ENCODE data around the gene DHPS. TPM values are rescaled to one million over a fixed set of nuclear protein-coding genes. Genes with fewer than 3 reads are reported as not detected.
"Not testable (repeated sequence)": the region's sequence is repeated elsewhere in the genome, so short reads cannot be mapped to it uniquely, and the experiment has no call there.

DHPS gene
- total RNA-seq, 4 donors from 2014 or later: 77.3 to 122 (median 92.1) TPM

DNA sequence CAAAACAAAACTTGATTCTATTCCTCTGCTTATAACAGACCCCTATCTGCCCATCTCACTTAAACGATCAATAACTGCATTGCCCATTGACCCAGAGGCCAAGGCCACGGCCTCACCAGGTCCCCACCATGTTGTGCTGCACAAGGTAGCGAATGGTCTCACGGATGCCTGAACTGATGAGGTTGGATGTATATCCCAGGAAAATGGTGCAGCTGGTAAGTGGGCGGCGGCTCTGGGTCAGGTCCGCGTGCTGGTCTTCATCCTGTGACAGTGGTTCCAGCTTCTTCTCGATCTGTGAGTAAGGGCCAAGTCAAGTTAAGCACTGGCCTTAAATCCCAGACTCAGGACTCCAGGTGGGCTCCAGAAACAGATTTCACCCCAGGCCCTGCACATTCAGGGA is 1.6 kb downstream of the DHPS start:
- no peak for ATAC-seq
- H3K4me3 ChIP-seq: peak overlapping the region in 1 of 2 donors; percentile 67
- no peaks in the 10 kb centered on the region for H3K9me3 ChIP-seq
- peaks cover 0 to 53% of the 10 kb centered on the region in 2 donors for H3K36me3 ChIP-seq
- peaks cover 0 to 33% (median 9%) of the 10 kb centered on the region in 3 donors for H3K4me1 ChIP-seq
- no peak for TF ChIP-seq POLR2AphosphoS5 (IDR thresholded peaks at IDR 0.05)
- no peaks in the 10 kb centered on the region for H3K27me3 ChIP-seq
- 91% methylated on average over 8 of the region's 9 CpGs; no CpG with 5 or more reads in 1 of the 2 donors for WGBS, 2 donors (ENCODE audit: low coverage in 1 of 2)
- no peak overlapping the region for H3K27ac ChIP-seq

DNA sequence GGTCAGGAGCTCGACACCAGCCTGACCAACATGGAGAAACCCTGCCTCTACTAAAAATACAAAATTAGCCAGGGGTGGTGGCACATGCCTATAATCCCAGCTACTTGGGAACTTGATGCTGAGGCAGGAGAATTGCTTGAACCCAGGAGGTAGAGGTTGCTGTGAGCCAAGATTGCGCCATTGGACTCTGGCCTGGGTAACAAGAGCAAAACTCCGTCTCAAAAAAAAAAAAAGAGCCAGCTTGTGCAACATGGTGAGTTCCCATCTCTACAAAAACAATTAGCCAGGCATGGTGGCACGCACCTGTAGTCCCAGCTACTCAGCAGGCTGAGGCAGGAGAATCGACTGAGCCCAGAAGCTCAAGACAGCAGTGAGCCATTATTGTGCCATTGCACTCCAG is 3.6 kb downstream of the DHPS start:
- H3K36me3 ChIP-seq: peaks cover 0 to 73% of the 10 kb centered on the region in 2 donors
- not testable (repeated sequence) for H3K4me3 ChIP-seq
- WGBS, 2 donors (ENCODE audit: low coverage in 1 of 2): 68 to 80% methylated on average over 2 to 3 of the region's 5 CpGs

DNA sequence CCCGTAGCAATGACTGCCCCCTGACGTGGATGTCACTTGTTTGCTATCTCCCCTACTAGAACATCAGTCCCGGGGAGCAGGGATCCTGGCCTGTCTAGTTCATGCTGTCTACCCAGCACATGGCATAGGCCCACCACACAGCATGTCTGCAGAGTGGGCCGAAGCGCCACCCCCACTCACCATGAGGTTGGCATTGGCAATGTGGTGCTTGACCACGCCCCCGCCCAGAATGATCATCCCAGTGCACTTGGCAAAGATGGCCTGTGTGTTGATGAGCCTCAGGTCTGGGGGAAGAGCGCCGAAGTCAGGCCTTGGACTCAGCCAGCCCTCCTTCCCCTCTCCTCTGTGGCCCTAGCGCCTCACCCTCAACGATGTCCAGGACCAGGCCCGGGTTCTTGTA is 4.8 kb downstream of the DHPS start:
- H3K4me3 ChIP-seq: no peak overlapping the region
- H3K9me3 ChIP-seq: no peaks in the 10 kb centered on the region
- no peak for TF ChIP-seq POLR2A (IDR thresholded peaks at IDR 0.05)
- TF ChIP-seq, protein P1, sequence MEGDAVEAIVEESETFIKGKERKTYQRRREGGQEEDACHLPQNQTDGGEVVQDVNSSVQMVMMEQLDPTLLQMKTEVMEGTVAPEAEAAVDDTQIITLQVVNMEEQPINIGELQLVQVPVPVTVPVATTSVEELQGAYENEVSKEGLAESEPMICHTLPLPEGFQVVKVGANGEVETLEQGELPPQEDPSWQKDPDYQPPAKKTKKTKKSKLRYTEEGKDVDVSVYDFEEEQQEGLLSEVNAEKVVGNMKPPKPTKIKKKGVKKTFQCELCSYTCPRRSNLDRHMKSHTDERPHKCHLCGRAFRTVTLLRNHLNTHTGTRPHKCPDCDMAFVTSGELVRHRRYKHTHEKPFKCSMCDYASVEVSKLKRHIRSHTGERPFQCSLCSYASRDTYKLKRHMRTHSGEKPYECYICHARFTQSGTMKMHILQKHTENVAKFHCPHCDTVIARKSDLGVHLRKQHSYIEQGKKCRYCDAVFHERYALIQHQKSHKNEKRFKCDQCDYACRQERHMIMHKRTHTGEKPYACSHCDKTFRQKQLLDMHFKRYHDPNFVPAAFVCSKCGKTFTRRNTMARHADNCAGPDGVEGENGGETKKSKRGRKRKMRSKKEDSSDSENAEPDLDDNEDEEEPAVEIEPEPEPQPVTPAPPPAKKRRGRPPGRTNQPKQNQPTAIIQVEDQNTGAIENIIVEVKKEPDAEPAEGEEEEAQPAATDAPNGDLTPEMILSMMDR (IDR thresholded peaks at IDR 0.05): no peak
- TF ChIP-seq EP300 (IDR thresholded peaks at IDR 0.05): no peak
- TF ChIP-seq POLR2AphosphoS5 (IDR thresholded peaks at IDR 0.05): no peak
- WGBS, 2 donors (ENCODE audit: low coverage in 1 of 2): 77% methylated on average over 5 of the region's 12 CpGs
- no peaks in the 10 kb centered on the region for H3K27me3 ChIP-seq
- peak overlapping the region in 1 of 4 donors; percentile 0 for H3K27ac ChIP-seq
- peaks cover 0 to 31% (median 9%) of the 10 kb centered on the region in 3 donors for H3K4me1 ChIP-seq
- ATAC-seq: no peak
- peaks cover 0 to 84% of the 10 kb centered on the region in 2 donors for H3K36me3 ChIP-seq

More for the DNA sequence above, 3.6 kb downstream of the DHPS start:
- not testable (repeated sequence) for ATAC-seq, H3K27me3 ChIP-seq, H3K9me3 ChIP-seq, H3K27ac ChIP-seq
- peaks cover 0 to 33% (median 9%) of the 10 kb centered on the region in 3 donors for H3K4me1 ChIP-seq

- Histone ChIP-seq H3K27ac (peak overlapping the region in 1 of 4 donors; percentile 0), H3K27me3 (no peaks in the 10 kb centered on the region), H3K36me3 (peaks cover 0 to 84% of the 10 kb centered on the region in 2 donors), H3K4me3 (no peak overlapping the region), H3K4me1 (peaks cover 0 to 36% (median 9%) of the 10 kb centered on the region in 3 donors), H3K9me3 (no peaks in the 10 kb centered on the region)
- 29 to 42% methylated on average over 2 to 3 of the region's 4 CpGs for WGBS, 2 donors (ENCODE audit: low coverage in 1 of 2)
- TF ChIP-seq POLR2AphosphoS5 (IDR thresholded peaks at IDR 0.05): no peak
- TF ChIP-seq, protein P1 (IDR thresholded peaks at IDR 0.05): peak in 3 of 4 experiments; percentile 69 to 87 (median 81)
- ATAC-seq: peak; percentile 22
These were observed 5.3 kb downstream of the DHPS start for GRCh38 chr19:12676384-12676792.

- H3K9me3 ChIP-seq: no peaks in the 10 kb centered on the region
- no peaks in the 10 kb centered on the region for H3K27me3 ChIP-seq
- TF ChIP-seq, protein P1 (IDR thresholded peaks at IDR 0.05): no peak
- TF ChIP-seq POLR2A (IDR thresholded peaks at IDR 0.05): no peak
- no peak for TF ChIP-seq POLR2AphosphoS5 (IDR thresholded peaks at IDR 0.05)
- no peak for TF ChIP-seq EP300 (IDR thresholded peaks at IDR 0.05)
- peak overlapping the region in 1 of 4 donors; percentile 0 for H3K27ac ChIP-seq
- peaks cover 0 to 84% of the 10 kb centered on the region in 2 donors for H3K36me3 ChIP-seq
- peaks cover 0 to 39% (median 9%) of the 10 kb centered on the region in 3 donors for H3K4me1 ChIP-seq
- 87 to 100% methylated on average over 1 to 8 of the region's 15 CpGs for WGBS, 2 donors (ENCODE audit: low coverage in 1 of 2)
- no peak overlapping the region for H3K4me3 ChIP-seq
- ATAC-seq: no peak
These were observed 5.7 kb downstream of the DHPS start for GRCh38 chr19:12675940-12676339.

DNA sequence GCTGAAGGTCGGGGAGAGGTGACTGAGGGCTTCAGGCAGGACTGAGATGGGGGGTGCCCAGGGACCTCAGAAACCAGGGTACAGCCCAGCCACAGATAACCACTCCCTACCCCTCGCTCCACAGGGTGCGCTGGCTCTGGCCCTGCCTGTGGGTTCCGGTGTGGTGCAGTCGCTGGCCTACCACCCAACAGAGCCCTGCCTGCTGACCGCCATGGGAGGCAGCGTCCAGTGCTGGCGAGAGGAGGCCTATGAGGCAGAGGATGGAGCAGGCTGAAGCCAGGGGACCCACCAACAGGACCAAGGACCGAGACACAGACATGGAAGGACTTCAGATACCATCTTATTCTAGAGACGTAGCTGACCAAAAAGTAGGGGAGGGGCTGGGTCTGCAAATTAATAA is 6.3 kb downstream of the DHPS start:
- Histone ChIP-seq H3K4me3 (no peak overlapping the region), H3K4me1 (peaks cover 0 to 39% (median 8%) of the 10 kb centered on the region in 3 donors), H3K27me3 (no peaks in the 10 kb centered on the region), H3K36me3 (peaks cover 0 to 84% of the 10 kb centered on the region in 2 donors), H3K9me3 (no peaks in the 10 kb centered on the region), H3K27ac (no peak overlapping the region)
- no peak for TF ChIP-seq POLR2AphosphoS5 (IDR thresholded peaks at IDR 0.05)
- TF ChIP-seq POLR2A (IDR thresholded peaks at IDR 0.05): no peak
- no peak for ATAC-seq
- 17 to 78% methylated on average over 1 to 3 of the region's 10 CpGs for WGBS, 2 donors (ENCODE audit: low coverage in 1 of 2)

Data from gastroesophageal sphincter (tissue), 4 donors.